CD4-positive, alpha-beta T cell treated with Interleukin-10 for 1 hour (primary cell): Measurements from ENCODE around the gene E2F7.
"Not testable (repeated sequence)": the region's sequence is repeated elsewhere in the genome, so short reads cannot be mapped to it uniquely, and the experiment has no call there.

Experiments used
- DNase-seq: peaks from one replicate; pipeline ENCODE4 v3.0.0-alpha.2; 2020

E2F7 gene, protein sequence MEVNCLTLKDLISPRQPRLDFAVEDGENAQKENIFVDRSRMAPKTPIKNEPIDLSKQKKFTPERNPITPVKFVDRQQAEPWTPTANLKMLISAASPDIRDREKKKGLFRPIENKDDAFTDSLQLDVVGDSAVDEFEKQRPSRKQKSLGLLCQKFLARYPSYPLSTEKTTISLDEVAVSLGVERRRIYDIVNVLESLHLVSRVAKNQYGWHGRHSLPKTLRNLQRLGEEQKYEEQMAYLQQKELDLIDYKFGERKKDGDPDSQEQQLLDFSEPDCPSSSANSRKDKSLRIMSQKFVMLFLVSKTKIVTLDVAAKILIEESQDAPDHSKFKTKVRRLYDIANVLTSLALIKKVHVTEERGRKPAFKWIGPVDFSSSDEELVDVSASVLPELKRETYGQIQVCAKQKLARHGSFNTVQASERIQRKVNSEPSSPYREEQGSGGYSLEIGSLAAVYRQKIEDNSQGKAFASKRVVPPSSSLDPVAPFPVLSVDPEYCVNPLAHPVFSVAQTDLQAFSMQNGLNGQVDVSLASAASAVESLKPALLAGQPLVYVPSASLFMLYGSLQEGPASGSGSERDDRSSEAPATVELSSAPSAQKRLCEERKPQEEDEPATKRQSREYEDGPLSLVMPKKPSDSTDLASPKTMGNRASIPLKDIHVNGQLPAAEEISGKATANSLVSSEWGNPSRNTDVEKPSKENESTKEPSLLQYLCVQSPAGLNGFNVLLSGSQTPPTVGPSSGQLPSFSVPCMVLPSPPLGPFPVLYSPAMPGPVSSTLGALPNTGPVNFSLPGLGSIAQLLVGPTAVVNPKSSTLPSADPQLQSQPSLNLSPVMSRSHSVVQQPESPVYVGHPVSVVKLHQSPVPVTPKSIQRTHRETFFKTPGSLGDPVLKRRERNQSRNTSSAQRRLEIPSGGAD

DNA sequence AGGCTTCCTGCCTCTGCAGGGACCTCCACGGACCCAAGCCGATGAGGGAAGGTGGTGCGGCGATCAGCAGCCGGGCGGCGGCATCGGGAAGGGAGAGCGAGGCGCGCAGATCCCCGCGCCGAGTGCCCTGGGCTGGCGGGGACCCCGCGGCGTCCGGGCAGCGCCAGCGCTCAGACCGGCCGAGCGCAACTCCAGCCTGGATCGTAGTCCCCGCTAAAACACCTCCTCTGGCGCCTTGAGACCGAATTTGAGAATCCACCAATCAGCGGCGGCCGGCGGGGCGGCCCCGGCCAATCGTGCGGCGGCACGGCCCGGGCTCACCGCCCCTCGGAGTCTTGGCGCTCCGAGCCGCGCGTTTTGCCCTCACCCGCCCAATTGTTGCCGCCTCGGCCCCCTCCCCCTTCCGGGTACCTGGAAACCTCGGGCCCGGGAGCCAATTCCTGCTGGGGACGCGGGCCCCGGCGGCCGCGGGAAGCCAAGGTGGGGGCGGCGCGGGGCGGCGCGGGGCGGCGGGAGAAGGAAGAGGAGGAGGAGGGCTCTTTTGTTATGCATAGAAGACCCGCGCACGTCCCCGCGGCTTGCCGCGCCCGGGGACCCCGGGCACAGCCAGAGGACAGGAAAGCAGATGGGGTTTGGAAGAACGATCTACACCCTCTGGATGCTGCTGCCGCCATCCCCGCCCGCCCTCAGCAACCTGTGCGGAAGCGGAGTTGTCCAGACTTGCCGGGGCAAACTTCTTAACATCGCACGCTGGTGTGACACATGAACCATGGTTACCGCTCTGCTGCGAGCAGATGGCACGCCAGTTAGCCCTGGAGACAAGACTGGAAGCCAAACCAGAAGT is at the start of gene E2F7:
Gene E2F7, minus strand, starts transcription at position 209 of the 844 bp plus-strand sequence. CDS start 934 bp downstream, outside the sequence.
- DNase-seq: peak; percentile 88

DNA sequence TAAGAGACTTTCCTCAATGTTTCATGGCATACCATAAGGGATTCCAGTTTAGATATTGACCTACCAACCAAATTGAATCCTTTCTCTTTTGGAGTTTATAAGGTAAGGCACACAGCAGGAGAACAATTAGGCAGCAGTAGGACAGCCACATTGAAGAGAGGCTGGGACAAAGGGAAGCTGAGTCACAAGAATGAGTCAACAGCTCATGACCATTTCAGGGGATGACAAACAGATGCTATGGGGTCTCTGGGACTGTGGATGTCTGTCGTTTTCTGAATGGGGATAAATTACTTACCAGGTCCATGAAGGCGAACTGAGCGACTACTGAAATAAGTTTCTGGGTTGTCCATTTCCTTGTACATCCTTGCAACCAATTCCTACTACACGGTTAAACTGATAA is 48.6 kb upstream of the E2F7 start:
- no peak for DNase-seq

DNA sequence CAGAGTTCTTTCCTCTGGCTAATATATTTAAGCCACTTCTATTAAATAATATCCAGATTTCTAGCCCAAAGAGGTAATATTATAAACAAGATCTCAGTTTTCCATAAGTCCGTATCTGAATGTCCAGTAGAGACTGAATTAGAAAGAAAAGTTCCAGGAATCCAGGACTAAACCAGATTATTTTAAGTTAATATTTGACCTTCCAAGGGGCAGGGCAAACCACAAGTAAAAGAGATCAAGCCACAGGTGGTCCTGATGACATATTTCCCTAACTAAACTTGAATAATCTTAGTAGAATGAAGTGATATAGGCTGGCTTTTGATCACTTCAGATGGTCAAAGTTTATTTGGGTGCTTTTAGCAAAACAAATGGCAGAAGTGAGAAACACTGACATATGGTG is 43.3 kb upstream of the E2F7 start:
- DNase-seq: no peak

DNA sequence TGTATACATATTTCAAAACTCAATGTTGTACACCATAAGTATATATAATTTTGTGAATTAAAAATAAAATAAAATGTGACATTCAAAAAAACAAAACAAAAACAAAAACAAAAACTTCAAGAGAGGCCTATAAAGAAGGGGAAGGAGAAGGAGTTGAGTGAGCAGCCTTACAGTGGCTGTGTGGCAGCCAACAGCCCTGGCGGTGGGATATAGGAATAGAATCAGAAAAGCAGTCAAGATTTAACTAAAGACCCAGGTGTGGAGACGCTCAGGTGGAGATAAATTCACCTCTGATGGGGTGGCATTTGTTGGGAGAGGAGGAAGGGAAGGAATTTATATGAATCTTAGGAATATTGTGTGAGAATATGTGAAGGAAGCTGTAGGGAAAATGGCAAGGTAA is 41.8 kb upstream of the E2F7 start:
- no peak for DNase-seq

DNA sequence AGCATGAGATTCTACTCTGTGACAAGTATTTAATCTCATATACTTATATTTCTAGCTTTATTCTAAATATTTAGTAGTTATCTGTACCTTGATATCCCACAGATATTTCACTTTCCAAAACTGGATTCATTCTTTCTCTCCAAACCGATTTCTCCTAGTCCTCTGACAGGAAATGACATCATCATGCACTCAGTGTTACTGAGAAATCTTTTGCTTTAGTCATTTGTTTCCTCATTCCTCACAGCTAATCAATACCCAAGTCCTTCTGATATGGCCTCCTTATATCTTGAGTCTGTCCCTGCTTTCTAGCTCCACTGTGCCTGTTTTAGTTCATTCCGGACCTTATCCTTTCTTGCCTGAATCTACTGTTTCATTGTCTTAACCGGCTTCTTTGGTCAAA is 39.4 kb upstream of the E2F7 start:
- DNase-seq: no peak

DNA sequence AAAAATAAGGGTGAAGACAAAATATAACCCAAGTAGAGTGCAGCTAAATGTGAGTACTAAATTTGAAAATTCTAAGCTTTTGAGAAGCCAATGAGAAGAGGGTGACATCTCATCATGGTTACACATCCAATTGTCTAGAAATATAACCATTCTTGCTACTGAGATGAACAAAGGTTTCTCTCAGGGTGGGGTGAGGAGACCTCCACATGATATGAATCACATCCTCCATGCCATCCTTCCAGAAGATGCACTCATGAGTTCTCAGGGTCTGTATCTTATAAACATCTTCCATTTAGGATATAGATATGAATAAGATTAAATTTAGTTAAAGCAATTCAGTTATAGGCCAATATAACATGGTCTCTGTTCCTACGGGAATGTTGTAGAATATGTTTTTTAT is 38.9 kb upstream of the E2F7 start:
- DNase-seq: no peak

DNA sequence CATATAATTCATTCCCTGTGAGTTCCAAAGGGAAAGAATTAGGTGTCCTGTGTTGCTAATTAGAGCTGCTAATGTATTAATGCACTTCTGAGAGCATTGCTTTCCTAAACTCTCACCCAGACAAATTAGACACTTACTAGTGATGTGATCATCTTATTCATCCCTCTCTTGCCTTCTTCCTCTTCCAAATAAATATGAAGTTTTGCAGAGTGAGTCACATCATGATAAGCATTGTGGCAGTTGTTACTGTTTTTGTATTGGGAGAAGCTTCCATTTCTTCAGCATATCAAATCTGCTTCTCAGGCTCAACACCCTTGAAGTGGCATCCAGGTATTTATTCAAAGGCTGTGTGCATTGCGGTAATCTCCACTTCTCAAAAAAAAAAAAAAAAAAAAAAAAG is 37.3 kb upstream of the E2F7 start:
- DNase-seq: no peak

DNA sequence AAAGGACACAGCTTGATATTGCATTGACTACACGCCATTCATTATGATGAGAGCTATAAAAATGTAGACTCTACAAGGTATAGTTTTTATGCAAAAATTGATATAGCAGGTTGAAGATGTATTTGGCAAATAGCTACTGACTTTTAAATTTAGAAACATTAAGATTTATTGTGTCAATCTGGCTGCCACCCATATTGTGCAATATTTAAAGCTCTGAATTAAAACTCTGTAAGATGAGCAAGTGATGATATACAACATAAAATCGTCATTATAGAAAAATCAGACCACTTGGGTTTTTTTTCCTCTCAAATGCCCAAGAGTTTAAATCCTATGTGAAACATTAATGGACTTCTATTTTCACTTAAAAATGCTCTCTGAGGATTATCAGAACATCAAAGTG is 36.8 kb upstream of the E2F7 start:
- DNase-seq: no peak

DNA sequence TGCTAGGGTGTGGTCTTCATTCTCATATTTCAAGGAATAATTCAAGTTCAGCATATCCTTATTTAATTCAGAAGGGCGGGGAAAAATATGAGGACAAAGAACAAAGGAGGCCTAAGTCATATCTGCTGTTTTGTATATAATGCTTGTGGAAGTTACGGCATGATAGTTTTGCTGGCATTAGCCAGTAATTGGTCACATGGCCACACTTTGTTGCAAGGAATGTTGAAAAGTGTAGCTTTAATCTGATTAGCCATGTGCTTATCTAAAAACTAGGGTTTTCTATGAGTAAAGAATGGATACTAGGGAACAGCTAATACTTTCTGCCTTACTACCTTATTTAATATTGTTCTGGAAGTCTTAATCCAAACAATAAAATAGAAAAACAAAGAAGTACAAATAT is 34.4 kb upstream of the E2F7 start:
- no peak for DNase-seq

DNA sequence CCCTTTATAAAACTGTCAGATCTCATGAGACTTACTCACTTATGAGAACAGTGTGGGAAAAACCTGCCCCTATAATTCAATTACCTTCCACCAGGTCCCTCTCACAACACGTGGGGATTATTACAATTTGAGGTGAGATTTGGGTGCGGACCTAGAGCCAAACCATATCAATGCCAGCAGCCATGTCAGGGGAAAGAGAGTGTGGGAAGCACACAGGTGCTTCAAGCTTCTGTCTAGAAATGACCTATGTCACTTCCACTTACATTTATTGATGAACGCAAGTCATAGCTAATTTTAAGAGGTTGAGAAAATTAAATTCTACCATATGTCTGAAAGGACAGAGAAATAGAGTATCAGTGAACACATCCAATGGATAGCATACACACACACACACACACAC is 32.5 kb upstream of the E2F7 start:
- DNase-seq: no peak

DNA sequence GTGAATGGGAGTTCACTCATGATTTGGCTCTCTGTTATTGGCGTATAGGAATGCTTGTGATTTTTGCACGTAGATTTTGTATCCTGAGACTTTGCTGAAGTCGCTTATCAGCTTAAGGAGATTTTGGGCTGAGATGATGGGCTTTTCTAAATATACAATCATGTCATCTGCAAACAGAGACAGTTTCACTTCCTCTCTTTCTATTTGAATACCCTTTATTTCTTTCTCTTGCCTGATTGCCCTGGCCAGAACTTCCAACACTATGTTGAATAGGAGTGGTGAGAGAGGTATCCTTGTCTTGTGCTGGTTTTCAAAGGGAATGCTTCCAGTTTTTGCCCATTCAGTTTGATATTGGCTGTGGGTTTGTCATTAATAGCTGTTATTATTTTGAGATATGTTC is 26.9 kb upstream of the E2F7 start:
- DNase-seq: not testable (repeated sequence)

DNA sequence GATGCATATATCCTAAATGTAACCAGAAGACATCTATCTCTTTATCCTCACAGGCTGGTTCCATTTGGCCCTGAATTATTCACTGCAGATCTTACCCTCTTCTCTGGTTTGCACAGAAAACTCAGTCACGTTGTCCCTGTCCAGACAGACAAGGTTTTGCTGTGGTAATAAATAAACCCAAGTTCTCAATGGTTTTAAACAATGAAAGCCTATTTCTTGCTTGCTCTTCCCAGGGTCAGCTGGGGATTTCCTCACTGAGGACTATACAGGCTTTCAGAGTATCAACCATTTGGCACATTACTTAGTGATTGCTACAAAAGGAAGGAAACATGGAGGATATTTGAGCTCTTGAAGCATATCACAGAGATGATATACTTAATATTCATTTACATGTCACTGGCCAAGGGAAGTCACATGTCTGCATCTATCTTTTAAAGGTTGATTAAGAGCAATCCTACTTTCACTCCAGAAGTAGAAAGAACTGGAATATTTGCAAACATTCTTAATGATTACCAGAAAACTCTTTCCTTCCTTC is 24.4 kb upstream of the E2F7 start:
- no peak for DNase-seq

DNA sequence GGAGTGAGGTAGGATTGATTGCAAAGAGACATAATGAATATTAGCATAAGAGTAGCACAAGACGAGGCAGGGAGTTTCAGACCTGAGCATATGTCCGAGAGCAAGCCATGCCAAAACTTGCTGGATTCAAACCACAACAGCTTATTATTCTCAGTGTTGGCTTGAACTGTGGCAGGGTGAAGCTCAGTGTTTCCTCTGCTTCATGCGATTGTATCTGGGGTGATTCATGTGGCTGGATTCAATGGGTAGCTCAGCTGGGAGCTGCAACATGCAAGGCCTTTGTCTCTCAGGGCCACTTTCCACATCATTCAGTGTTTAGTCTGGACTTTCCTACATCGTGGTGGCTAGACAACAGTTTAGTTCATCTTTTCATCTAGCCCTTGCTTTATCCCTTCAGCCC is 22.1 kb upstream of the E2F7 start:
- no peak for DNase-seq

DNA sequence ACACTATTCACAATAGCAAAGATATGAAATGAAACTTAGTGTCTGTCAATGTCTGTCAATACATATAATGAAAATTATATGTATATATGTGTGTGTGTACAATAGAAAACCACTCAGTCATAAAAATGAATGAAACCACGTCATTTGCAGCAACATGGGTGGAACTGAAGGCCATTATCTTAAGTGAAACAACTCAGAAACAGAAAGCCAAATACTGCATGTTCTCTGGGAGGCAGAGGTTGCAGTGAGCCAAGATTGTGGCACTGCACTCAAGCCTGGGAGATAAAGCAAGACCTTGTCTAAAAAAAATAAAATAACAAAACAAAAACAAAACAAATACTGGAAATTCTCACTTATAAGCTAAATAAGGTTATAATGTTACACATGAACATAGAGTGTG is 16.7 kb upstream of the E2F7 start:
- no peak for DNase-seq

DNA sequence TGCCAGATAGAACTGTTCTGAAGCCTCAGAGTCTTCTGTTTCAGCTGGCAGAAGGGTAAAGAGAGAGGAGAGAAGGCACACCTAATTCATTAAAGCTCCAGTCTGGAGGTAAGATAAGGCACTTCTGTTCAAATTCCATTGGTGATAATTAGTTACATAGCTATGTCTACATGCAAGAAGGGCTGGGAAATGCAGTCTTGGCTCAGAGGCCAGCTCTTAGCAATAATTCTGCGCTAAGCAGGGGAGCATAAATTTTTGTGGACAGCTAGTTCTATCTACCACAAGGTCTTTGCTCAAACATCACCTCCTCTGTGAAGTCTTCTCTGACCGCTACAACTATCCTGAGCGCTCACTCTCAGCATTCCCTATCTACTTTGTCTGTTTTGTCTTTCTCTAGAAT is 14.3 kb upstream of the E2F7 start:
- DNase-seq: no peak

DNA sequence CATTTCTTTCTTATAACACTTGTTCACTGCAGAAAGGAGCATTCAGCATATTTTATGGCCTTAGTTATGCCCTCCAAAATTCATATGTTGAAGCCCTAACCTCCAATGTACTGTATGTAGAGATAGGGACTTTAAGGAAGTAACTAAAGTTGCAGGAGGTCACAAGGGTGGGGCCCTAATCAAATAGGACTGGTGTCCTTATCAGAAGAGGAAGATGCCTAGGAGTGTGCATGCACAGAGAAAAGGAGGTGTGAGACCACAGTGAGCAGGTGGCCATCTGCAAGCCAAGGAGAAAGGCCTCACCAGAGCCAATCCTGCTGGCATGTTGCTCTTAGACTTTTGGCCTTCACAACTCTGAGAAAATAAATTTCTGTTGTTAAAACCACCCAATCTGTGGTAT is 12.9 kb upstream of the E2F7 start:
- DNase-seq: no peak

DNA sequence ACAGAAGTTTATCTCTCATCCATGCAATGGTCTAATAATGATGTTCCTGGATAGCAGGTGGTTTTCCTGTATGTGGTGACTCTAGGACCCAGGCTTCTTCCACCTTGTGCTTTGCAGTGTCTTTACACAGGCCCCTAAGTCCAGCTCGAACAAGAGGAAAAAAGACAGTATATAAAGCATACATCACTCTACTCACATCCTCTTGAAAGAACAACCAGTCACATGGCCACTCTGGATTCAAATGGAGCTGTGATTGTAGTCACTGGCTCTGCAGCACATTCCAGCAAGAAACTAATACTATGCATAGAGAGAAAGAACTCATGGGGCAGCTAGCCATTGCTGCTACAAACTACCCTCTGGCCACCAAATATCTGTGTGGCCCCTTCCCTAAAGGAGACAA is 11.5 kb upstream of the E2F7 start:
- DNase-seq: no peak

DNA sequence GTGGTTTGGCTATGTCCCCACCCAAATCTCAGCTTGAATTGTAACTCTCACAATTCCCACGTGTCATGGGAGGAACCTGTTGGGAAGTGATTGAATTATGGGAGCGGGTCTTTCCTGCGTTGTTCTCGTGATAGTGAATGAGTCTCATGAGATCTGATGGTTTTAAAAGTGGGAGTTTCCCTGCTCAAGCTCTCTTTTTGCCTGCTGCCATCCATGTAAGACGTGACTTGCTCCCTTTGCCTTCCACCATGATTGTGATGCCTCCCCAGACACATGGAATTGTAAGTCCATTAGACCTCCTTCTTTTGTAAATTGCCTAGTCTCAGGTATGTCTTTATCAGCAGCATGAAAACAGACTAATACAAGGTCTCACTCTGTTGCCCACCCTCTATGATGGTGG is 8.5 kb upstream of the E2F7 start:
- DNase-seq: not testable (repeated sequence)

DNA sequence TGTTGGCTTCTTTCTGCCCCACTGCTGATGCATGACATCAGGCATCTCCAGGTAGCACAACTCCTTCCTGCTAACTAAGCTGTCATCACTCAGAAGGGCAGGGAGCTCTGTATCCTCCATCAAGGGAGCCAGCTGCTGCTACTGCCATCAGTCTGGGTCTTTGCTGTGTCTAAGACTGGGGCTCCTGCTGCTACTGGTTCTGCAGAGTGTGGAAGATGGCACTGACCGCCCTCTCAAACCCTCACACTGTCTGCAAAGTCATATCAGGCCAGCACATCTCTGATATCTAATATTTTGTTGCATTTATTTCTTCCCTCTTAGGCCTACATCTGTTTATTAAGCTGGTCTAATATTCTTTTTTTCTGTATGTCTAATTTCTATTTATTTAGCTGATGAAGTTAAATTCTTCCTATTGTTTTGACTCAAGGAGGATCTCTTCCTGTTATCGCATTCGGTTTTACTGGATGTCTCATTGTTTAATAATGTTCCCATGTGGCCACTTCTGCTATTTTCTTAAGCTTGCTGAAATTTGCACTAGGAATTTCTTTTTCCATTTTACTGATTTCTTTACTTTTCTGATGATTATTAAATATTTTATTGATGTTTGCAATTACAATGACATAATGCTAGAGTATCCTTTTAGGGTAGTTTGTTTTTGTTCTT is 7.6 kb upstream of the E2F7 start:
- DNase-seq: no peak

DNA sequence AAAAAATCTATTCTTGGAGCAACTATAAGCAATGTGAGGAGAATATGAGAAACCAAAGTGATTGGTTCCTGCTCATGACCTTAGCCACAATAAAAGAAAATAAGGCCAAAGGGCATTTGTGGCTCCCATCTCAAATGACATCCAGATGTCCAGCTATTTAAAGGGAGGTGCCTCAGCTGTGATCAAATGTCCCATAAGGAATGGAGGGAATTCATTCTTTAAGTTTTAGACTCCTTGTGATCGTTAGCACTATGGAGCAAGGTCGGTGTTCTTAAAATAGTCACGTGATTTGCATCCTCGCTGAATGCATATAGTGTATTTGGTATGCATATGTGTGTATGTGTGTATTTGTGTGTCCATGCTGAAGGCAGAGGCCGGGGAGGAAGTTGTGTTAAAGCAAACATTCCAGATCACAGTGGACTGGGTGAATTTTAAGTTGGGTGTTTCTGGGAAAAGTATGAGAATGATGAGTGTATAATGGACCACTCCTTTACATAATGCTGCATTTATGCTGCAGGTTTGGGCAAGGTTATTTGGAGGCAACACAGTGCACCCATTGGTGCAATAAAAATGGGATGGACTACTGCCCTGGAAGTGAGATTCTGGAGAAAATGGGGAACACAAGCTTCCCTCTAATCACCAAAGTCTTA is 5.6 kb upstream of the E2F7 start:
- no peak for DNase-seq

DNA sequence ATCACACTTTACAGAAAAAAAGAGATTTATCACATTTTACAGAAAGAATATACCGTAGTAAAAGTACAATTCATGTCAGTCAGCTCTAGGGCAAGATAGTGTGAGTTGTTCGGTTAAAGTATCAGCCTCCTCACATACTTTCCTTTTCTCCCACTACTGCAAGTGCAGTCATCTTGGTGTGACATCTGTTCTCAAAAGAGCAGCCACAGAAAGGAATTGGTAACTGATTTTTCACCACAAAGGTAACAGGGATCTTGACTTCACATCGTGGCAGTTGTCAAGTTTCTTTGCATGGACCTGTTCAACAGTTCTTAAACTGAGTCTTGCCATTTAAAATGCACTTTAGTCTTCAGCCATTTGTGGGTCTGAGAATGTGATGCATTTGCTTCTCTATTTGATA is 5.0 kb upstream of the E2F7 start:
- no peak for DNase-seq

DNA sequence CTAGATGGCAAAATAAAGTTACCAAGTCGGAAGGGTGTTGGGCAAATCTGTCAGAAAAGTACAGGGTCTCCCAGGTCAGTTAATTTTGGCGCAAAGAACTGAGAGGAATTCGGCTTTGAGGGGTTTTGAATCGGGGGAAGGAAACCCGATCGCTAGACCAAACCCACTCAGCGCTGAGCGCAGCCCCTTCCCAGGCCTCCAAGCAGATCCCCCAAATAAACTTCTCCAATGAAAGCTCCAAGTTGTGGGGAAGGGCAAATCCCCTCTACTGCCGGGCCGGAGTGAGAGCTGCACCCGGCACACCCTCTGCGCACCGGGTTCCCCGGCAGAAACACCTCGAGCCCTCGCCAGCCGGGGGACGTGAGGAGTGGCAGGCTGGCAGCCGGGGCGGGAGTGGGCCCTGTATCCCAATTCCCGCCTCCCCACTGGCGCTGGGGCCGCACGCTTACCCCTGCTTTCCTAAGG is 441 bp downstream of the E2F7 start:
- no peak for DNase-seq
